Caco-2 (cell line): ENCODE measurements around the gene COMMD7. TPM values are rescaled to one million over a fixed set of nuclear protein-coding genes. Genes with fewer than 3 reads are reported as not detected.
A peak's percentile ranks its signal among the peaks of the same experiment; 100 is the strongest.

Experiments used
- BruUV-seq: library from RNA; stranded (reverse); fragments of 400-500 nt; replicated peaks from 2 replicates; lab custom pipeline; 2021; lab: Mats Ljungman, UMichigan
- CTCF ChIA-PET: fragments of 300-600 bp; sonication (Branson Sonifier 250); formaldehyde crosslinking; loops from one replicate; lab custom pipeline; 2022; ENCODE audit warnings: antibody characterized with exemption; lab: Charles Lee
- POLR2A ChIA-PET: fragments of 300-600 bp; sonication (Branson Sonifier 250); formaldehyde crosslinking; loops from one replicate; lab custom pipeline; 2022; ENCODE audit warnings: antibody characterized with exemption; lab: Charles Lee
- DNase-seq, 2 experiments: peaks; one replicate each; pipeline versions ENCODE4 v3.0.0 to v3.0.0-alpha.2; 2020 to 2022
- H3K27me3 ChIP-seq: replicated peaks from 2 replicates; pipeline ENCODE4 v1.6.0; 2011; ENCODE audit warnings: low read length; ENCODE audit not compliant: control insufficient read depth, insufficient read depth
- H3K36me3 ChIP-seq: 2 replicates; pipeline ENCODE4 v1.5.1; 2011; ENCODE audit warnings: low read length; ENCODE audit not compliant: control insufficient read depth, insufficient read depth
- H3K4me1 ChIP-seq: fragments of 250-450 bp; sonication (Bioruptor Pico); 2 replicates; pipeline ENCODE4 v1.5.1; 2020; ENCODE audit warnings: mild to moderate bottlenecking
- H3K4me3 ChIP-seq: 2 replicates; pipeline ENCODE4 v1.5.1; 2011; ENCODE audit warnings: low read depth, mild to moderate bottlenecking, control low read depth, low read length
- H3K9me3 ChIP-seq: fragments of 250-450 bp; sonication (Bioruptor Pico); 2 replicates; pipeline ENCODE4 v1.5.1; 2020; ENCODE audit warnings: mild to moderate bottlenecking, moderate library complexity
- H3K27ac Mint-ChIP-seq: one replicate; pipeline ENCODE4 v1.8.0; 2022; ENCODE audit warnings: mixed read lengths; ENCODE audit not compliant: unreplicated experiment
- H3K27me3 Mint-ChIP-seq: one replicate; pipeline ENCODE4 v1.8.0; 2022; ENCODE audit warnings: mixed read lengths; ENCODE audit not compliant: insufficient read depth, unreplicated experiment
- H3K36me3 Mint-ChIP-seq: one replicate; pipeline ENCODE4 v1.8.0; 2022; ENCODE audit warnings: mild to moderate bottlenecking, mixed read lengths; ENCODE audit not compliant: insufficient read depth, unreplicated experiment
- H3K4me1 Mint-ChIP-seq: one replicate; pipeline ENCODE4 v1.8.0; 2022; ENCODE audit warnings: low read depth, mixed read lengths; ENCODE audit not compliant: unreplicated experiment
- H3K4me3 Mint-ChIP-seq: one replicate; pipeline ENCODE4 v1.8.0; 2022; ENCODE audit warnings: mild to moderate bottlenecking, moderate library complexity, mixed read lengths; ENCODE audit not compliant: unreplicated experiment
- H3K9me3 Mint-ChIP-seq: one replicate; pipeline ENCODE4 v1.8.0; 2022; ENCODE audit warnings: mixed read lengths; ENCODE audit not compliant: unreplicated experiment
- intact Hi-C: fragments of 100-400 bp; cut with micrococcal nuclease; formaldehyde crosslinking; loops from one replicate; pipeline ENCODE4 v1.10.0; 2022; ENCODE audit not compliant: unreplicated experiment
- total RNA-seq: library from RNA; stranded (reverse); gene quantifications from 2 replicates; pipeline ENCODE4 v1.2.3, GENCODE V29; 2022
- TF ChIP-seq, protein P1 (sequence below), 2 experiments: fragments of 200-600 bp in 1 of 2; IDR thresholded peaks; 1 replicate in 1 of 2; 2 replicates in 1 of 2; pipeline versions ENCODE4 v1.5.1 to v1.8.0; 2011 to 2022; ENCODE audit warnings: antibody characterized with exemption in 1 of 2, control low read depth in 1 of 2, inconsistent platforms in 1 of 2, low read depth in 1 of 2, low read length in 1 of 2, mild to moderate bottlenecking in 1 of 2, moderate library complexity in 1 of 2; ENCODE audit not compliant: insufficient read depth in 1 of 2, severe bottlenecking in 1 of 2, unreplicated experiment in 1 of 2

COMMD7 gene
- total RNA-seq, 1 experiment from 2014 or later = 160 TPM

DNA sequence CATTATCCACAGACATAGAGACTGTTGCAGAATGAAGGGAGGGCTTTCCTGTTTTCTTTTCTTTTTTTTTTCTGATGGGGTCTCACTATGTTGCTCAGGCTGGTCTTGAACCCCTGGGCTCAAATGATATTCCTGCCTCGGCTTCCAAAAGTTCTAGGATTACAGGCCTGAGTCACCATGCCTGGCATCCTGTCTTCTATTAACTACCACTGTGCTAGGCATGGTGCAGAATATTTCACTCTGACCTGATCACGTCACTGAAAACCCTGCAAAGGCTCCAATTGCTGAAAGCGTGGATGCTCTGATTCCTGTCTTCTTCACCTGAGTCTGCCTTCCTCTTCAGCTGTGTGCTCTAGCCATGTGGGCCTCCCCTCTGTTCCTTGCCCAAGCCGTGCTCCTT lies 10.5 kb upstream of the COMMD7 start:
- intact Hi-C loops = no loop called here
- no peaks in the 10 kb centered on the region for H3K27me3 Mint-ChIP-seq
- ChIA-PET CTCF (no interaction called here), POLR2A (no interaction called here)
- no peaks in the 10 kb centered on the region for H3K36me3 Mint-ChIP-seq
- TF ChIP-seq, protein P1, sequence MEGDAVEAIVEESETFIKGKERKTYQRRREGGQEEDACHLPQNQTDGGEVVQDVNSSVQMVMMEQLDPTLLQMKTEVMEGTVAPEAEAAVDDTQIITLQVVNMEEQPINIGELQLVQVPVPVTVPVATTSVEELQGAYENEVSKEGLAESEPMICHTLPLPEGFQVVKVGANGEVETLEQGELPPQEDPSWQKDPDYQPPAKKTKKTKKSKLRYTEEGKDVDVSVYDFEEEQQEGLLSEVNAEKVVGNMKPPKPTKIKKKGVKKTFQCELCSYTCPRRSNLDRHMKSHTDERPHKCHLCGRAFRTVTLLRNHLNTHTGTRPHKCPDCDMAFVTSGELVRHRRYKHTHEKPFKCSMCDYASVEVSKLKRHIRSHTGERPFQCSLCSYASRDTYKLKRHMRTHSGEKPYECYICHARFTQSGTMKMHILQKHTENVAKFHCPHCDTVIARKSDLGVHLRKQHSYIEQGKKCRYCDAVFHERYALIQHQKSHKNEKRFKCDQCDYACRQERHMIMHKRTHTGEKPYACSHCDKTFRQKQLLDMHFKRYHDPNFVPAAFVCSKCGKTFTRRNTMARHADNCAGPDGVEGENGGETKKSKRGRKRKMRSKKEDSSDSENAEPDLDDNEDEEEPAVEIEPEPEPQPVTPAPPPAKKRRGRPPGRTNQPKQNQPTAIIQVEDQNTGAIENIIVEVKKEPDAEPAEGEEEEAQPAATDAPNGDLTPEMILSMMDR (IDR thresholded peaks at IDR 0.05; ENCODE audit: insufficient read depth in 1 of 2, low read depth in 1 of 2, low read length in 1 of 2, severe bottlenecking in 1 of 2, unreplicated experiment in 1 of 2) = no peak
- Histone ChIP-seq H3K9me3 (no peaks in the 10 kb centered on the region), H3K36me3 (no peaks in the 10 kb centered on the region), H3K4me1 (peaks cover 31% of the 10 kb centered on the region), H3K4me3 (no peak overlapping the region), H3K27me3 (no peaks in the 10 kb centered on the region)
- peaks cover 28% of the 10 kb centered on the region for H3K4me1 Mint-ChIP-seq
- no peaks in the 10 kb centered on the region for H3K9me3 Mint-ChIP-seq
- peak overlapping the region; percentile 7 for H3K27ac Mint-ChIP-seq
- no peak for DNase-seq
- H3K4me3 Mint-ChIP-seq = no peak overlapping the region
- no TSS peak for BruUV-seq

DNA sequence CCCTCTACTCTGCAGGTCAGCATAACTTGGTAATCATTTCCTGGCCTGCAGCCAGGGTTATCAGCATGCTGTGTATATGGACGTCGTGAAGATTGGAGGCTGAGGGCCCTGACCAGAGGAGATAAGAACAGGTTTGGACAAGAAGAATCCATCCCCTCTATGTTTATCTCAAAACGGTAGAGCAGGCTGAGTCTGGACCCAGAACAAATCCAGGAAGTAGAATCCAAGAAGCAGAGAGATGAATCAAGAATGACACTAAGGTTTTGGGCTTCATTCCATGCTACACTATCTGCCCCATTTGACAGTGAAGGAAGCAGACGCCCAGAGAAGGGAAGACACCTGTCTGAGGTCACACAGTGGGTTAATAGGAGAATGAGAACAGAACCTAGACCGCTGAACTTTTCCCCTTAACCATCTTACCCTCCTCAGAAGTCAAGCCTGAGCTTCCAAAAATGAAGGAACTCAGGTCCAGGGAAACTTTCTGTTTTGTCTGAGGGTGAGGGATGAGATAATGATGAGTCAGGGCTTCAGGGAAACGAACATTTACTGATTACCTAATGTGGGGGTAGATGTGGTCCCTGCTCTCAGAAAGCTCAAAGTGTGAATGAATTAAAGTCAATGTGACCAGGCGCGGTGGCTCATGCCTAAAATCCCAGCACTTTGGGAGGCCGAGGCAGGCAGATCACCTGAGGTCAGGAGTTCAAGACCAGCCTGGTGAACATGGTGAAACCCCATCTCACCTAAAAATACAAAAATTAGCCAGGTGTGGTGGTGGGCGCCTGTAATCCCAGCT lies 9.4 kb upstream of the COMMD7 start:
- Histone ChIP-seq H3K36me3 (no peaks in the 10 kb centered on the region), H3K4me1 (peaks cover 31% of the 10 kb centered on the region), H3K4me3 (no peak overlapping the region), H3K9me3 (no peaks in the 10 kb centered on the region), H3K27me3 (no peaks in the 10 kb centered on the region)
- no TSS peak for BruUV-seq
- intact Hi-C loops = loop anchor here (1.0 kb wide), 1 partner anchor 10 kb away; the partner anchor contains the start of gene DNMT3B
- TF ChIP-seq, protein P1 (IDR thresholded peaks at IDR 0.05; ENCODE audit: insufficient read depth in 1 of 2, low read depth in 1 of 2, low read length in 1 of 2, severe bottlenecking in 1 of 2, unreplicated experiment in 1 of 2) = no peak
- H3K4me3 Mint-ChIP-seq = no peak overlapping the region
- peak overlapping the region; percentile 12 for H3K27ac Mint-ChIP-seq
- ChIA-PET CTCF (interaction anchor here (0.5 kb wide), 1 partner anchor 48 kb away, joined by 6 read pairs; no protein-coding TSS in a partner anchor), POLR2A (interaction anchor here (1.1 kb wide), 1 partner anchor 10 kb away, joined by 4 read pairs; the partner anchor contains the start of gene DNMT3B)
- H3K9me3 Mint-ChIP-seq = no peaks in the 10 kb centered on the region
- peak; percentile 60 to 83 for DNase-seq
- H3K27me3 Mint-ChIP-seq = no peaks in the 10 kb centered on the region
- no peaks in the 10 kb centered on the region for H3K36me3 Mint-ChIP-seq
- H3K4me1 Mint-ChIP-seq = peaks cover 28% of the 10 kb centered on the region

GRCh38 chr20:32751702-32752457 lies 8.6 kb upstream of the COMMD7 start:
- POLR2A ChIA-PET = interaction anchor here (1.1 kb wide), 1 partner anchor 10 kb away, joined by 4 read pairs; the partner anchor contains the start of gene DNMT3B
- intact Hi-C loops = loop anchor here (1.0 kb wide), 1 partner anchor 10 kb away; the partner anchor contains the start of gene DNMT3B
- Mint-ChIP-seq H3K36me3 (no peaks in the 10 kb centered on the region), H3K4me1 (peaks cover 28% of the 10 kb centered on the region), H3K9me3 (no peaks in the 10 kb centered on the region), H3K27me3 (no peaks in the 10 kb centered on the region), H3K27ac (peak overlapping the region; percentile 12), H3K4me3 (no peak overlapping the region)
- BruUV-seq = no TSS peak
- Histone ChIP-seq H3K4me1 (peaks cover 32% of the 10 kb centered on the region), H3K9me3 (no peaks in the 10 kb centered on the region), H3K36me3 (no peaks in the 10 kb centered on the region), H3K4me3 (no peak overlapping the region), H3K27me3 (no peaks in the 10 kb centered on the region)
- DNase-seq = no peak
- CTCF ChIA-PET = no interaction called here
- TF ChIP-seq, protein P1 (IDR thresholded peaks at IDR 0.05; ENCODE audit: insufficient read depth in 1 of 2, low read depth in 1 of 2, low read length in 1 of 2, severe bottlenecking in 1 of 2, unreplicated experiment in 1 of 2) = no peak
